Astrocyte of the spinal cord (primary cell): Measurements from ENCODE around the gene RPL19.

Experiments
- DNase-seq: peaks from one replicate; pipeline ENCODE4 v3.0.0; 2011; ENCODE audit warnings: low read depth, low spot score
- H3K4me3 ChIP-seq: 2 replicates; pipeline ENCODE4 v1.5.1; 2011; ENCODE audit warnings: low read depth, mild to moderate bottlenecking, low read length, moderate library complexity
- in situ Hi-C: cut with HindIII; loops from 2 replicates; pipeline ENCODE4 v1.10.0; 2017; ENCODE audit warnings: low sequenced_read_pairs
- TF ChIP-seq, protein P1 (sequence below): IDR thresholded peaks from 2 replicates; pipeline ENCODE4 v1.5.1; 2012; ENCODE audit warnings: low read depth, mild to moderate bottlenecking, low read length, inconsistent platforms

RPL19 gene

DNA sequence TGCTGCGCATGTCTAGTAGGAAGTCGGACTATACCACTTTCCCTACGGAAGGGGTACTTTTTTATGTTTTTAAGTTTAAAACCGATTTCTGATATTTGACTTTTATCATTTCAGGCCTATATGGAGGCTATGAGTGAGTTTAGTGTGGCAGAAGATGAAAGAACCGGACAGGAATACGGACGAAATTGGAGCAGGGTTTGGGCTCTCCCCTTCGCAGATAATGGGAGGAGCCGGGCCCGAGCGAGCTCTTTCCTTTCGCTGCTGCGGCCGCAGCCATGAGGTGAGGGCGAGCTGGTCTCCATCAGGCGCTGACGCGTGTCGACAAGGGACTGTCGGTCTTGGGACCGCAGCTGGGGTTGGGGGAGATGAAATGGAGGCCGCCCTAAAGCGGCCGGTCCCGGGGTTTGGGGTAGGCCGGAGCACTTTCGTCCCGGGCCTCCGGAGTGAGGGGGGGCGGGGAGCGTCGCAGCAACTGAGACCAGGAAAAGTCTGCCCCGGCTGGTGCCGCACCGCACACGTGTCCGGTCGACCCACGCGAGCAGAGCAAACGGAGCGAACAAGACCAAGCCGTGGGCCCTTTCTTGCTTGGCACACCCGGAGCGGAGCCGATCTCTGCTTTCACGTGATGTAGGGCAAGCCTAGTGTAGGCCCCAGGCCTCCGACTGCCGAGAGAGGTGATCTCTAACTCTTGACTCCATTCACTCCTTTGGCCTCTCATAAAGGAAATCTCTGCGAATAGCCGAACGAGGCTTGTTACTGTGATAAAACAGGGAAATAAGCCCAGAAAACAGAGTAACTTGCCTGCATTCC, at the start of gene RPL19:
Gene RPL19, plus strand, starts transcription at position 214 of the 810 bp plus-strand sequence. Its CDS starts 62 bp downstream, at position 276.
- in situ Hi-C loops, result no loop called here
- TF ChIP-seq, protein P1, sequence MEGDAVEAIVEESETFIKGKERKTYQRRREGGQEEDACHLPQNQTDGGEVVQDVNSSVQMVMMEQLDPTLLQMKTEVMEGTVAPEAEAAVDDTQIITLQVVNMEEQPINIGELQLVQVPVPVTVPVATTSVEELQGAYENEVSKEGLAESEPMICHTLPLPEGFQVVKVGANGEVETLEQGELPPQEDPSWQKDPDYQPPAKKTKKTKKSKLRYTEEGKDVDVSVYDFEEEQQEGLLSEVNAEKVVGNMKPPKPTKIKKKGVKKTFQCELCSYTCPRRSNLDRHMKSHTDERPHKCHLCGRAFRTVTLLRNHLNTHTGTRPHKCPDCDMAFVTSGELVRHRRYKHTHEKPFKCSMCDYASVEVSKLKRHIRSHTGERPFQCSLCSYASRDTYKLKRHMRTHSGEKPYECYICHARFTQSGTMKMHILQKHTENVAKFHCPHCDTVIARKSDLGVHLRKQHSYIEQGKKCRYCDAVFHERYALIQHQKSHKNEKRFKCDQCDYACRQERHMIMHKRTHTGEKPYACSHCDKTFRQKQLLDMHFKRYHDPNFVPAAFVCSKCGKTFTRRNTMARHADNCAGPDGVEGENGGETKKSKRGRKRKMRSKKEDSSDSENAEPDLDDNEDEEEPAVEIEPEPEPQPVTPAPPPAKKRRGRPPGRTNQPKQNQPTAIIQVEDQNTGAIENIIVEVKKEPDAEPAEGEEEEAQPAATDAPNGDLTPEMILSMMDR, result no peak
- no peak for DNase-seq
- peak within 1 kb of the TSS; percentile 98 for H3K4me3 ChIP-seq

DNA sequence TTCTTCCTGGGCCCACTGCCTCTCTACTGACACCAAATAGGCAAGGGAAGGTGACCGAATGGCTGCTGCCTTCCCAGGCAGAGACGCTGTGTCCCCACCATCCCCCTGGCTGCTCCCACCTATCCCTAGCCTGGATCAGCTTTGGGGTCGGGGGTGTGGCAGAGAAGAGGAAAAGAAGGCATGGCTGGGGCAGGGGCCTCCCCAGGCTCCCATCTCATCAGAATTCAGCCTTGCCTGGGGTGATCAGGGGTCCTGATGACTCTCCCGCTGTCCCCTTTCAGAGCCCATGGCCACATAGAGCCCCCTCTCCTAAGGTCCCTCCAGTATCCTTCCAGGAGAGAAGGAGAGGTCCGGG, 49.3 kb upstream of the RPL19 start:
- TF ChIP-seq, protein P1, result no peak
- H3K4me3 ChIP-seq, result no peak overlapping the region
- no peak for DNase-seq
- in situ Hi-C loops, result no loop called here

- peak within 1 kb of the TSS; percentile 72 for H3K4me3 ChIP-seq
- in situ Hi-C loops, result no loop called here
- TF ChIP-seq, protein P1, result no peak
- DNase-seq, result no peak
These were observed 48.7 kb upstream of the RPL19 start, which contains the start of gene PLXDC1 for GRCh38 chr17:39151150-39151942. Gene PLXDC1, minus strand, starts transcription at chr17:39151637. Its CDS starts 200 bp downstream, at chr17:39151437.

DNA sequence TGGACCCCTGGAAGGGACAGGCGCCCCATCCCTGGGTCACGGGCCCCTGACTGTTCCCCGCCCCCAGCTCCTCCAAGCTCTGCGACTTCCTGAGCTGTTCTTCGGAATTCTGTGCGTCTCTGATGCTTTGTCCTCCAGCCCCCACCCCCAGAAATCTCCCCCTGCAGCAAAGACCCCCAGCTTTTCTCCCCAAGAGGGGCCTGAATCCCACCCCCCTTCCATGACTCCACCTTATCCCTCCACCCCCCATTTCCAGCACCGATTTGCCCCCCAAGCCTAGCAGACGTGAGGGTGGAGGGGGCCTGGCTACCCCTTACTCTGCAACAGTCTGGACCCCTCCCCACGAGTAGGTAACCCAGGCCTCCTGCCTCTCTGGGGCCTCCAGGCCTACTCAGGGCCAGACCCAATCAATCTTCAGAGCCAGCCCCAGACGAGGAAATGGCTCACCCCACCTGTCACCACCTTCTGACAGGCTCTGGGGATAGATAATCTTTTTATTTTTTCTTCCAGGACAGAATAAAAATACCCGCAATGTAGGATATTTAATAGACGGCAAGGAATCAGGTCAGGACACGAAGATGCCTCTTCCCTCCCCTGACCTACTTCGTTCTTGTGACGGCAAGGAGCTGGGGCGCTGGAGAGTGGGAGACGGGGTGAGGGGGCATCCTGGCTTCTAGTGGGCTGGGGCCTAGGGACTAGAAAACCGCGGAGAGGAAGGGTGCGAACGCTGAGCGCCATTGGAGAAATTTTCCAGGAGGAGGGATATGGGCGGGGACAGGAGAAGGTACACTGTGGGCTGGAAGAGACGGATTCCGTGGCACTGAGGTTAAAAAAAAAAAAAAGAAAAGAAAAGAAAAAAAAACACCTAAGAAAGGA, 47.9 kb upstream of the RPL19 start:
- DNase-seq, result no peak
- peak overlapping the region; percentile 72 for H3K4me3 ChIP-seq
- TF ChIP-seq, protein P1, result no peak
- in situ Hi-C loops, result no loop called here

DNA sequence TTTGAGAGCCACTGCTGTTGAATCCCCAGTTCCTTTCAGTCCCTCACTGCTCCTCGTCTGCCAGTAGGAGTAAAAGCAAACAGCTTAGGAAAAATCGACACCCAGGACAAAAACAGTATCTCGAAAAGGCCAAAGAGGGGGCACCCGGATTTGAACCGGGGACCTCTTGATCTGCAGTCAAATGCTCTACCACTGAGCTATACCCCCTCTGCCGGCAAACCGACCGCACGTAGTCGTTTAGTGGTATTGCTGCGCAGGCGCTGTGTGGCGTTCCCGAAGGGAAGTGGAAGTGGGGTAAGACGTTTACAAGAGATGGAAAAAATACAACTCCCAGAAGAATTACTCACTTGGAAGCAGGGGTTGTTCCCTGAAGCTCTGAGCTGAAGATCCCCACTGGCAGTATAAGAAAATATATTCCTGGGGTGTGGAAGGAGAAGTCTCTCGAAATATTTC, 46.5 kb upstream of the RPL19 start:
- TF ChIP-seq, protein P1, result peak; percentile 18
- in situ Hi-C loops, result no loop called here
- H3K4me3 ChIP-seq, result peak overlapping the region; percentile 72
- peak; percentile 89 for DNase-seq

GRCh38 chr17:39155654-39156053, 44.4 kb upstream of the RPL19 start:
- no peak overlapping the region for H3K4me3 ChIP-seq
- TF ChIP-seq, protein P1, result no peak
- in situ Hi-C loops, result no loop called here
- DNase-seq, result no peak
